GM18951 (cell line): ENCODE measurements around the gene RAD18.

Experiments
- POLR2A ChIP-seq: IDR thresholded peaks from 4 replicates; pipeline ENCODE4 v1.6.1; 2011; ENCODE audit warnings: mild to moderate bottlenecking; ENCODE audit not compliant: insufficient read length, insufficient read depth; ENCODE audit errors: extremely low read depth
- in situ Hi-C: fragments of 300-500 bp; cut with MboI; formaldehyde crosslinking; loops from one replicate; pipeline ENCODE4 v1.12.0; 2022; ENCODE audit warnings: low sequenced_read_pairs, mixed read lengths, inconsistent platforms; ENCODE audit not compliant: unreplicated experiment

RAD18 gene

GRCh38 chr3:8992199-8992598, 28.9 kb upstream of the RAD18 start:
- TF ChIP-seq POLR2A = no peak
- in situ Hi-C loops = no loop called here

DNA sequence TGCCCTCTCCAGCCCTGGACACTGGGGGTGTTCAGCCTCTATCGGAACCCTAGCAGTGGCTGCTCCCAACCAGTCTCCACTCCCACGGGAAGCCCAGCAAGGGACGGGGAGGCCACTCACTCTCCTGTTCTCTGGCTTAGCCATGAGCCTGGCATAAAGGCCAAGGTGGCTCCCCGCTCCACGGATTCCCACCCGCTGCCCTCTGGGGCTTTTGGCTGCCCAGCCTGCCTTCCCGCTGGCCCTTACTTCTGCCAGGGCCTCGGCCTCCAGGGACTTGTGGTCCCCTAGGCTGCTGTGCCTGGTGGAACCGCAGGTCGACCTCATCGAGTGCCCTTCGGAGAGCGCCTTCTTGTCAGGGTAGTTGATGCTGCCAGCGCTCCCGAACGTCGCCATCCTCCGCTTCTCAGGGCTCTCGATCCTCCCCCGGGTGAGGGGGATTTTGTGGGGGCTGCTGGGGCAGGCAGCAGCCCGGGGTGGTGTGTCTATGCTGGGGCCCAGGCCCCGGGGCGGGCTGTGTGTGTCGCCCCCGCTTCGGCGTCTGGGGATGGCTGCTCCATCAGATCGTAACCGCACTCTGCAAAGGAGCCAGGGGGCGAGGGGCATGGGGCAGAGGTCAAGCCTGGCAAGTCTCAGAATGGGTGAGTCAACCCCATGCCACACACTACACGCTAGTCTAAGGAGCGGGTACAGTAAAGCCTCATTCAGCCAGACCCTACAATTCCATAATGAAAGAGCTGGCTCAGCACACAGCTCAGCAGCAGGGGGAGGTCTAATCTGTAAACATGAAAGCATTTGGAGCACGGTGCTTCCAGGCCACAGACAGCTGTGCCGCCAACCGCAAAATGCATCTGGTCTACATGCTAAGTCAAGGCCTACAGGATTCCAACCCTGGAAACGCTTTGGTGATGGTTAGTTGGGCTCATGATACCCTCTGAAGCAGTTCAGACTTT, 27.3 kb upstream of the RAD18 start:
- TF ChIP-seq POLR2A = no peak
- in situ Hi-C loops = no loop called here

GRCh38 chr3:8988791-8989558, 25.7 kb upstream of the RAD18 start:
- in situ Hi-C loops = no loop called here
- no peak for TF ChIP-seq POLR2A

- in situ Hi-C loops = no loop called here
- no peak for TF ChIP-seq POLR2A
Observed at GRCh38 chr3:8988384-8988655, 25.0 kb upstream of the RAD18 start.

- in situ Hi-C loops = no loop called here
- TF ChIP-seq POLR2A = no peak
Observed at GRCh38 chr3:8987645-8988383, 24.5 kb upstream of the RAD18 start.

- in situ Hi-C loops = no loop called here
Observed at GRCh38 chr3:8987226-8987625, 24.0 kb upstream of the RAD18 start.

DNA sequence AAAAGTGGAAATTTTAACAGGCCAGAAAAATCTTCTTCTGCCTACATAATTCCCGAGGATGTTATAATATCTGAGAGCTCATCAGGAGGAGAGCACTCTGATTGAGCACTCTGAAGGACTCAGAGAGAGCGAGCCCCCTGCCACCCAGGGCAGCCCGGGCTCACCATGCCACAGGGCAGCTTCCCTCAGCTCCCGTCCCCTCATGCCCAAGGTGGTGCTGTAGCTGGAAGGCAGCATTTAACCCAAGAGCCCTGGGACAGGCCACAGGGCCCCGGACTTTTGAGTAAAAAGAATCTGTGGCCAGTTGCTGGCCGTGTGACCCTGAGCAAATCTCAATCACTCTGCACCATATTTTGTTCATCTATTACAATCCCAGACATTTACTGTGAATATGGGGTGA, 23.5 kb upstream of the RAD18 start:
- in situ Hi-C loops = no loop called here
- TF ChIP-seq POLR2A = no peak

More at GRCh38 chr3:8987226-8987625, 24.0 kb upstream of the RAD18 start:
- TF ChIP-seq POLR2A = no peak

DNA sequence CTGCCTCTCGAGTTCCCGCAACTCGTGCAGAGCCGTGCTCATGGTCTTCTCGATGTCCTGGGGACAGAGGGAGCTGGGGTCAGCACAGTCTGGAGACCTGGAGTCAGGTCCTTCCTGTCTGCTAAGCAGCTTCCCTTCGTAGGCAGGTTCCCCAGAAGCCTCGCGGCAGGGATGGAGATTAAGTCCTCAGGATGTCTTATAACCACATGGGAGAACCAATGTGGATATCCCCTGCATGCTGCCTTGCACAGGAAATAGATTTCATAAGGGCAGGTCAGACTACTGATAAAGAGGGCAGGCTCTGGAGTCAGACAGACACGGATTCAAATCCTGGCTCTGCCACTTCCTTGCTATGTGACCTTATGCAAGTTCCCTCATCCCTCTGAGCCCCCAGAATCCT, 22.6 kb upstream of the RAD18 start:
- in situ Hi-C loops = no loop called here
- TF ChIP-seq POLR2A = no peak

- no peak for TF ChIP-seq POLR2A
- in situ Hi-C loops = no loop called here
Observed at GRCh38 chr3:8985411-8985831, 22.1 kb upstream of the RAD18 start.

GRCh38 chr3:8984526-8984925, 21.3 kb upstream of the RAD18 start:
- in situ Hi-C loops = no loop called here
- TF ChIP-seq POLR2A = no peak

DNA sequence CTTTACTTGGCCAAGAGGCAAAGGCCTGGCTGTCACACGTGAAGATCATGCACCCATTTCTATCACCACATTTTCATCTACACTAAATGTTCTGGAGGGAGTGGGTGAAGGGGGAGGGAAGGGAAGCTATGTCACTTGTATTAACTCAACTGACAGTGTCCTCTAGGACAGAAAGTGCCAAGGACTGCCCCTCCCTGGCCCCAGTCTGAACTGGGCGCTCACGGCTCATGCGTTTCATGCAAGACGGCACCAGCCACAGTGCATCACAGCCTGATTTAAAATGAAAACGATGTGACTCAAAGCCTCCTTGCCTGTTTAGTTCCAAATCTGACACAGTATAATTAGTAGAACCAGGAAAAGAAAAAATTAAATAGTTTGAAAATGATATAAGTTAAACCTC, 20.8 kb upstream of the RAD18 start:
- in situ Hi-C loops = no loop called here
- TF ChIP-seq POLR2A = no peak

- in situ Hi-C loops = no loop called here
- TF ChIP-seq POLR2A = no peak
Observed at GRCh38 chr3:8983591-8983990, 20.3 kb upstream of the RAD18 start.

DNA sequence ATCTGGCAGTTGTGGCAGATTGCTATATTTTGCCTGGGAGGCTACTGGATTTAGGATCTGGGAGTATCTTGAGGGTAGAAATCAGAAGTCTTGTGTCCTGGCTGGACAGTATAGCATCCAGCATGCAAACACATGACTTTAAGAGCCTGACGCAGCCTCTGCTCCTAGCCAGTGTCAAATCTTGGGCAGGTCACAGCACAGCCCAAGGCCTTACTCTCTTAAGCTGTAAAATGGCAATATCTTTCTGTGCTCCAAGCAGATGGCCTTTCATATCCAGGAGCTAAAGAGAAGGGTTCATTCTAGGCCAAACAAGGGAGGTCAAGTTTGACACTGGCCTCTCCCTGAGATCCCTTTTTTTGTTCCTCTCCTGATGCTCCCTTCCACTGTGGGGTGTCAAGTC, 19.8 kb upstream of the RAD18 start:
- TF ChIP-seq POLR2A = no peak
- in situ Hi-C loops = no loop called here
